ENCODE measurements around the gene GNAI2. TPM values are rescaled to one million over a fixed set of nuclear protein-coding genes. Genes with fewer than 3 reads are reported as not detected.
"Not testable (repeated sequence)": the region's sequence is repeated elsewhere in the genome, so short reads cannot be mapped to it uniquely, and the experiment has no call there.

The GNAI2 gene
- total and polyA plus RNA-seq, 8 donors = 61.1 to 211 (median 79.2) TPM

GRCh38 chr3:50269460-50269859 lies 33.5 kb downstream of the GNAI2 start:
- peaks cover 76 to 100% (median 90%) of the 10 kb centered on the region in 4 donors for H3K4me1 ChIP-seq
- peaks cover 0 to 14% (median 0%) of the 10 kb centered on the region in 4 donors for H3K36me3 ChIP-seq
- H3K9me3 ChIP-seq = no peaks in the 10 kb centered on the region
- peaks cover 0 to 19% (median 8%) of the 10 kb centered on the region in 3 donors for H3K27me3 ChIP-seq
- peak overlapping the region; percentile 28 to 46 (median 42) for H3K4me3 ChIP-seq
- intact Hi-C loops (cut with DNase I; ENCODE audit: low total_unique reads) = no loop called here
- 32 to 39% (median 33%) methylated on average over 4 of the region's 4 CpGs; no CpG with 5 or more reads in 1 of the 5 donors for WGBS, 5 donors
- TF ChIP-seq POLR2AphosphoS5 (IDR thresholded peaks at IDR 0.05) (no peak), POLR2A (IDR thresholded peaks at IDR 0.05) (no peak), CTCF (IDR thresholded peaks at IDR 0.05) (no peak), EP300 (IDR thresholded peaks at IDR 0.05) (no peak)
- peak overlapping the region; percentile 88 to 98 (median 95) for H3K27ac ChIP-seq
- no peak for DNase-seq

- H3K36me3 ChIP-seq = peaks cover 0 to 19% (median 0%) of the 10 kb centered on the region in 4 donors
- peaks cover 0 to 24% (median 14%) of the 10 kb centered on the region in 3 donors for H3K27me3 ChIP-seq
- H3K9me3 ChIP-seq = no peaks in the 10 kb centered on the region
- peak overlapping the region; percentile 28 to 46 (median 42) for H3K4me3 ChIP-seq
- DNase-seq = no peak
- peaks cover 71 to 100% (median 90%) of the 10 kb centered on the region in 4 donors for H3K4me1 ChIP-seq
- peak overlapping the region; percentile 88 to 98 (median 95) for H3K27ac ChIP-seq
- 37 to 65% (median 40%) methylated on average over 6 to 8 of the region's 8 CpGs for WGBS, 5 donors
- TF ChIP-seq POLR2A (IDR thresholded peaks at IDR 0.05) (no peak), CTCF (IDR thresholded peaks at IDR 0.05) (no peak), POLR2AphosphoS5 (IDR thresholded peaks at IDR 0.05) (peak in 1 of 3 donors; percentile 16), EP300 (IDR thresholded peaks at IDR 0.05) (no peak)
- intact Hi-C loops (cut with DNase I; ENCODE audit: low total_unique reads) = loop anchor here (5.0 to 10.0 kb wide), 2 partner anchors 45 to 78 kb away; partner anchors contain the start of gene GNAT1
These were observed 34.0 kb downstream of the GNAI2 start for GRCh38 chr3:50269977-50270413.

- DNase-seq = no peak
- Histone ChIP-seq H3K27ac (peak overlapping the region; percentile 88 to 98 (median 95)), H3K9me3 (no peaks in the 10 kb centered on the region), H3K27me3 (peaks cover 0 to 31% (median 20%) of the 10 kb centered on the region in 3 donors), H3K4me1 (peaks cover 71 to 100% (median 88%) of the 10 kb centered on the region in 4 donors), H3K36me3 (peaks cover 0 to 26% (median 3%) of the 10 kb centered on the region in 4 donors), H3K4me3 (peak overlapping the region; percentile 28 to 46 (median 42))
- 35 to 63% (median 48%) methylated on average over 17 to 19 of the region's 19 CpGs for WGBS, 5 donors
- TF ChIP-seq POLR2A (IDR thresholded peaks at IDR 0.05) = no peak
- TF ChIP-seq POLR2AphosphoS5 (IDR thresholded peaks at IDR 0.05) = no peak
- no peak for TF ChIP-seq EP300 (IDR thresholded peaks at IDR 0.05)
- TF ChIP-seq CTCF (IDR thresholded peaks at IDR 0.05) = no peak
- intact Hi-C loops (cut with DNase I; ENCODE audit: low total_unique reads) = loop anchor here (5.0 to 10.0 kb wide), 2 partner anchors 46 to 78 kb away; partner anchors contain the start of gene GNAT1
These were observed 34.6 kb downstream of the GNAI2 start for GRCh38 chr3:50270422-50271224.

- Histone ChIP-seq H3K27ac (peak overlapping the region; percentile 88 to 98 (median 95)), H3K4me1 (peaks cover 64 to 94% (median 85%) of the 10 kb centered on the region in 4 donors), H3K9me3 (no peaks in the 10 kb centered on the region), H3K36me3 (peaks cover 5 to 34% (median 11%) of the 10 kb centered on the region in 4 donors), H3K27me3 (peaks cover 0 to 39% (median 26%) of the 10 kb centered on the region in 3 donors), H3K4me3 (peak overlapping the region in 2 of 4 donors; percentile 40 to 44)
- no peak for DNase-seq
- WGBS, 5 donors = 55 to 70% (median 63%) methylated on average over 8 to 10 of the region's 10 CpGs
- intact Hi-C loops (cut with DNase I; ENCODE audit: low total_unique reads) = loop anchor here (5.0 to 10.0 kb wide), 2 partner anchors 47 to 79 kb away; partner anchors contain the start of gene GNAT1
- TF ChIP-seq CTCF (IDR thresholded peaks at IDR 0.05) = no peak
- no peak for TF ChIP-seq POLR2A (IDR thresholded peaks at IDR 0.05)
- TF ChIP-seq EP300 (IDR thresholded peaks at IDR 0.05) = no peak
- TF ChIP-seq POLR2AphosphoS5 (IDR thresholded peaks at IDR 0.05) = no peak
These were observed 35.4 kb downstream of the GNAI2 start for GRCh38 chr3:50271314-50271936.

GRCh38 chr3:50272538-50272910 lies 36.5 kb downstream of the GNAI2 start:
- peaks cover 58 to 83% (median 75%) of the 10 kb centered on the region in 4 donors for H3K4me1 ChIP-seq
- intact Hi-C loops (cut with DNase I; ENCODE audit: low total_unique reads) = loop anchor here (5.0 to 10.0 kb wide), 2 partner anchors 48 to 80 kb away; partner anchors contain the start of gene GNAT1
- peaks cover 8 to 44% (median 18%) of the 10 kb centered on the region in 4 donors for H3K36me3 ChIP-seq
- not testable (repeated sequence) for H3K9me3 ChIP-seq, DNase-seq
- peaks cover 0 to 40% (median 26%) of the 10 kb centered on the region in 3 donors for H3K27me3 ChIP-seq
- H3K4me3 ChIP-seq = peak overlapping the region in 2 of 4 donors; percentile 34 to 43
- WGBS, 5 donors = 48 to 63% (median 56%) methylated on average over 10 of the region's 10 CpGs
- H3K27ac ChIP-seq = peak overlapping the region in 4 of 5 donors; percentile 38 to 88 (median 60)

All from stomach (tissue), 9 donors.